CD14-positive monocyte (primary cell): ENCODE measurements around the gene DAW1. TPM values are rescaled to one million over a fixed set of nuclear protein-coding genes. Genes with fewer than 3 reads are reported as not detected.

ENCODE experiments used
- DNase-seq, 3 donors: peaks; one replicate each; pipeline ENCODE4 v3.0.0-alpha.2; 2011 to 2022
- H2AFZ ChIP-seq: 2 replicates; pipeline ENCODE4 v1.6.0; 2012; ENCODE audit warnings: mild to moderate bottlenecking, low read depth, low read length, inconsistent platforms; ENCODE audit not compliant: insufficient read depth, poor library complexity, severe bottlenecking
- H3K27ac ChIP-seq, 2 donors: 1 replicate in 1 of 2; 2 replicates in 1 of 2; pipeline ENCODE4 v1.5.1; 2012 to 2013; ENCODE audit warnings: low read length in 2 of 2, control low read depth in 1 of 2, inconsistent platforms in 1 of 2, low read depth in 1 of 2, mild to moderate bottlenecking in 1 of 2
- H3K27me3 ChIP-seq, 2 donors: one replicate each; pipeline versions ENCODE4 v1.6.0 to v1.6.1; 2011 to 2013; ENCODE audit warnings: low read length in 2 of 2; ENCODE audit not compliant: control insufficient read depth in 2 of 2, insufficient read depth in 2 of 2
- H3K36me3 ChIP-seq, 2 donors: replicated peaks in 1 of 2; 1 replicate in 1 of 2; 2 replicates in 1 of 2; pipeline versions ENCODE4 v1.5.1 to v1.6.1; 2012 to 2013; ENCODE audit warnings: low read length in 2 of 2, control low read depth in 1 of 2, inconsistent platforms in 1 of 2, mild to moderate bottlenecking in 1 of 2; ENCODE audit not compliant: insufficient read depth in 2 of 2, control insufficient read depth in 1 of 2
- H3K4me1 ChIP-seq, 2 donors: 1 replicate in 1 of 2; 2 replicates in 1 of 2; pipeline versions ENCODE4 v1.5.1 to v1.6.1; 2012 to 2013; ENCODE audit warnings: low read length in 2 of 2, control low read depth in 1 of 2, inconsistent platforms in 1 of 2, mild to moderate bottlenecking in 1 of 2, moderate library complexity in 1 of 2; ENCODE audit not compliant: insufficient read depth in 2 of 2, control insufficient read depth in 1 of 2
- H3K4me2 ChIP-seq: replicated peaks from 2 replicates; pipeline ENCODE3; 2012; ENCODE audit warnings: low read length, moderate library complexity, mild to moderate bottlenecking; ENCODE audit not compliant: poor library complexity, severe bottlenecking; ENCODE audit errors: extremely low read depth
- H3K4me3 ChIP-seq, 3 experiments: fragments of 200-600 bp in 1 of 3; sonication (generic) in 1 of 3; replicated peaks in 1 of 3; 1 replicate in 2 of 3; 2 replicates in 1 of 3; pipeline ENCODE4 v1.5.1; 2011 to 2013; ENCODE audit warnings: low read length in 3 of 3, mild to moderate bottlenecking in 3 of 3, control low read depth in 2 of 3, low read depth in 2 of 3, inconsistent platforms in 1 of 3, moderate library complexity in 1 of 3
- H3K79me2 ChIP-seq: 2 replicates; pipeline ENCODE4 v1.6.0; 2012; ENCODE audit warnings: mild to moderate bottlenecking, control low read depth, inconsistent platforms, low read length, moderate library complexity; ENCODE audit not compliant: insufficient read depth
- H3K9ac ChIP-seq: 2 replicates; pipeline ENCODE4 v1.6.0; 2017; ENCODE audit warnings: low read length, mild to moderate bottlenecking; ENCODE audit not compliant: insufficient read depth, poor library complexity, severe bottlenecking
- H3K9me3 ChIP-seq, 2 donors: replicated peaks in 1 of 2; 1 replicate in 1 of 2; 2 replicates in 1 of 2; pipeline versions ENCODE4 v1.5.1 to v1.6.1; 2012 to 2013; ENCODE audit warnings: low read length in 2 of 2, control low read depth in 1 of 2; ENCODE audit not compliant: control insufficient read depth in 1 of 2, insufficient read depth in 1 of 2
- H4K20me1 ChIP-seq: 2 replicates; pipeline ENCODE4 v1.6.0; 2012; ENCODE audit warnings: mild to moderate bottlenecking, low read length, control low read depth, moderate library complexity; ENCODE audit not compliant: insufficient read depth
- H3K27ac Mint-ChIP-seq, 7 donors: one replicate each; pipeline ENCODE4 v1.8.0; 2020; ENCODE audit warnings: mild to moderate bottlenecking in 7 of 7, mixed read lengths in 7 of 7, moderate library complexity in 6 of 7, inconsistent platforms in 2 of 7
- H3K27me3 Mint-ChIP-seq, 3 donors: one replicate each; pipeline ENCODE4 v1.8.0; 2021 to 2022; ENCODE audit warnings: low read depth in 3 of 3, mild to moderate bottlenecking in 3 of 3, mixed read lengths in 3 of 3, moderate library complexity in 3 of 3, inconsistent platforms in 1 of 3
- H3K36me3 Mint-ChIP-seq, 2 donors: one replicate each; pipeline ENCODE4 v1.8.0; 2020; ENCODE audit warnings: mixed read lengths in 2 of 2, inconsistent platforms in 1 of 2, mild to moderate bottlenecking in 1 of 2
- H3K4me1 Mint-ChIP-seq: one replicate; pipeline ENCODE4 v1.8.0; 2020; ENCODE audit warnings: mild to moderate bottlenecking, mixed read lengths
- H3K4me3 Mint-ChIP-seq, 2 donors: one replicate each; pipeline ENCODE4 v1.8.0; 2020; ENCODE audit warnings: mild to moderate bottlenecking in 2 of 2, mixed read lengths in 2 of 2, moderate library complexity in 1 of 2
- H3K9me3 Mint-ChIP-seq, 7 donors: one replicate each; pipeline ENCODE4 v1.8.0; 2020 to 2022; ENCODE audit warnings: mixed read lengths in 7 of 7, mild to moderate bottlenecking in 6 of 7, moderate library complexity in 6 of 7, inconsistent platforms in 2 of 7
- CTCF ChIP-seq: fragments of 200-600 bp; IDR thresholded peaks from one replicate; pipeline ENCODE4 v1.8.0; 2022; ENCODE audit warnings: antibody characterized with exemption, mild to moderate bottlenecking
- WGBS: methylation state at CpG from one replicate; pipeline ENCODE4 v1.1.5; 2013; ENCODE audit warnings: missing lambda C conversion rate; ENCODE audit not compliant: insufficient coverage; 5-methylcytosine and 5-hydroxymethylcytosine counted together
- intact Hi-C, 2 donors: fragments of 100-400 bp; cut with micrococcal nuclease; formaldehyde crosslinking; loops; one replicate each; pipeline versions ENCODE4 v1.15.0 to v1.15.1; 2023
- polyA plus RNA-seq, 3 donors: library from polyadenylated mRNA; depleted of rRNA in 1 of 3; unstranded in 2 of 3; stranded (reverse) in 1 of 3; fragments of 300-500 nt in 2 of 3; fragments of >200 nt in 1 of 3; fragmentation: Illumina TruSeq in 2 of 3; gene quantifications; 1 replicate in 2 of 3; 2 replicates in 1 of 3; pipeline ENCODE4 v1.2.3, GENCODE V29; 2012 to 2021

DAW1 gene
- polyA plus RNA-seq, 3 donors: not detected

GRCh38 chr2:227877421-227878310, 6.2 kb downstream of the DAW1 start:
- H3K27me3 ChIP-seq: peaks cover 4 to 9% of the 10 kb centered on the region in 2 donors
- TF ChIP-seq CTCF: no peak
- peaks cover 0 to 4% of the 10 kb centered on the region in 2 donors for H3K4me1 ChIP-seq
- no peak overlapping the region for H3K4me2 ChIP-seq
- H3K27ac ChIP-seq: no peak overlapping the region
- Mint-ChIP-seq H3K4me3 (no peak overlapping the region), H3K4me1 (peaks cover 8% of the 10 kb centered on the region), H3K27ac (no peak overlapping the region), H3K36me3 (no peaks in the 10 kb centered on the region), H3K27me3 (peaks cover 10 to 15% (median 13%) of the 10 kb centered on the region in 3 donors), H3K9me3 (peaks cover 0 to 3% (median 0%) of the 10 kb centered on the region in 7 donors)
- no peak overlapping the region for H3K4me3 ChIP-seq
- intact Hi-C loops: no loop called here
- DNase-seq: no peak
- H3K79me2 ChIP-seq: no peaks in the 10 kb centered on the region
- no peaks in the 10 kb centered on the region for H4K20me1 ChIP-seq
- WGBS: 85% methylated on average over 3 of the region's 9 CpGs
- no peaks in the 10 kb centered on the region for H3K9me3 ChIP-seq
- no peaks in the 10 kb centered on the region for H3K36me3 ChIP-seq
- H2AFZ ChIP-seq: no peak overlapping the region
- no peak overlapping the region for H3K9ac ChIP-seq

- no peaks in the 10 kb centered on the region for H3K79me2 ChIP-seq
- no peak overlapping the region for H3K9ac ChIP-seq
- Mint-ChIP-seq H3K4me3 (no peak overlapping the region), H3K4me1 (peaks cover 10% of the 10 kb centered on the region), H3K27me3 (peaks cover 4 to 6% (median 5%) of the 10 kb centered on the region in 3 donors), H3K36me3 (no peaks in the 10 kb centered on the region), H3K9me3 (peaks cover 0 to 2% (median 0%) of the 10 kb centered on the region in 7 donors), H3K27ac (no peak overlapping the region)
- no peak overlapping the region for H3K4me3 ChIP-seq
- no peak overlapping the region for H2AFZ ChIP-seq
- no peak overlapping the region for H3K27ac ChIP-seq
- no peaks in the 10 kb centered on the region for H3K27me3 ChIP-seq
- no CpG with 5 or more reads among the region's 3 CpGs for WGBS
- no peaks in the 10 kb centered on the region for H3K9me3 ChIP-seq
- DNase-seq: no peak
- intact Hi-C loops: no loop called here
- no peak overlapping the region for H3K4me2 ChIP-seq
- peaks cover 0 to 6% of the 10 kb centered on the region in 2 donors for H3K4me1 ChIP-seq
- no peaks in the 10 kb centered on the region for H3K36me3 ChIP-seq
- no peak for TF ChIP-seq CTCF
- no peaks in the 10 kb centered on the region for H4K20me1 ChIP-seq
These were observed 9.0 kb downstream of the DAW1 start for GRCh38 chr2:227880460-227880859.
